WTC11 (cell line): ENCODE data around the gene PCGF3. TPM values are rescaled to one million over a fixed set of nuclear protein-coding genes. Genes with fewer than 3 reads are reported as not detected.

ENCODE experiments used
- ATAC-seq: fragments of 200-7000 bp; cut with Tn5 transposase; 2 replicates; pipeline ENCODE4 v1.10.0; 2021; ENCODE audit warnings: mild to moderate bottlenecking, moderate library complexity
- CTCF ChIA-PET: fragments of 300-600 bp; sonication (Branson Sonifier 250); formaldehyde crosslinking; loops from one replicate; lab custom pipeline; 2021; ENCODE audit warnings: antibody characterized with exemption; lab: Charles Lee
- POLR2A ChIA-PET: fragments of 350-600 bp; sonication (Branson Sonifier 250); formaldehyde crosslinking; loops from one replicate; lab custom pipeline; 2021; ENCODE audit warnings: antibody characterized with exemption; lab: Charles Lee
- DNase-seq: peaks from one replicate; pipeline ENCODE4 v3.0.0; 2021; ENCODE audit warnings: low spot score
- H3K27ac Mint-ChIP-seq: 2 replicates; pipeline ENCODE4 v1.8.0; 2021; ENCODE audit warnings: mixed read lengths
- H3K27me3 Mint-ChIP-seq: 2 replicates; pipeline ENCODE4 v1.8.0; 2021; ENCODE audit warnings: low read depth, mild to moderate bottlenecking, moderate library complexity, mixed read lengths
- H3K36me3 Mint-ChIP-seq: 2 replicates; pipeline ENCODE4 v1.8.0; 2021; ENCODE audit warnings: mixed read lengths
- H3K4me1 Mint-ChIP-seq: 2 replicates; pipeline ENCODE4 v1.8.0; 2022; ENCODE audit warnings: mixed read lengths
- H3K4me3 Mint-ChIP-seq: 2 replicates; pipeline ENCODE4 v1.8.0; 2021; ENCODE audit warnings: mild to moderate bottlenecking, moderate library complexity, mixed read lengths
- H3K9me3 Mint-ChIP-seq: 2 replicates; pipeline ENCODE4 v1.8.0; 2021; ENCODE audit warnings: mixed read lengths
- FOXK1 ChIP-seq: sonication (generic); formaldehyde crosslinking; IDR thresholded peaks from 2 replicates; pipeline ENCODE4 v1.8.0; 2022; ENCODE audit warnings: mild to moderate bottlenecking, moderate library complexity, missing genetic modification reagents
- GRHL2 ChIP-seq: fragments of 250-450 bp; sonication (Bioruptor Pico); IDR thresholded peaks from 2 replicates; pipeline ENCODE4 v1.8.0; 2022; ENCODE audit warnings: mild to moderate bottlenecking, moderate library complexity; ENCODE audit not compliant: insufficient replicate concordance, severe bottlenecking
- GTF2I ChIP-seq: fragments of 250-450 bp; sonication (Bioruptor Pico); conservative IDR thresholded peaks from 2 replicates; pipeline ENCODE4 v1.4.0; 2021; ENCODE audit warnings: mild to moderate bottlenecking
- RORB ChIP-seq: fragments of 250-450 bp; sonication (Bioruptor Pico); IDR thresholded peaks from 2 replicates; pipeline ENCODE4 v1.9.0; 2021; ENCODE audit warnings: mild to moderate bottlenecking
- SP1 ChIP-seq: sonication (generic); formaldehyde crosslinking; conservative IDR thresholded peaks from 2 replicates; pipeline ENCODE4 v1.8.1; 2022; ENCODE audit warnings: missing genetic modification reagents
- TEAD4 ChIP-seq: sonication (generic); formaldehyde crosslinking; IDR thresholded peaks from 2 replicates; pipeline ENCODE4 v1.8.0; 2022; ENCODE audit warnings: mild to moderate bottlenecking, missing genetic modification reagents
- ZNF121 ChIP-seq: sonication (generic); formaldehyde crosslinking; IDR thresholded peaks from 2 replicates; pipeline ENCODE4 v1.8.0; 2023; ENCODE audit warnings: missing genetic modification reagents
- ZNF263 ChIP-seq: sonication (generic); formaldehyde crosslinking; IDR thresholded peaks from 2 replicates; pipeline ENCODE4 v1.8.1; 2022; ENCODE audit warnings: low read depth, mild to moderate bottlenecking, moderate library complexity, missing genetic modification reagents
- ZNF671 ChIP-seq: fragments of 250-450 bp; sonication (Bioruptor Pico); IDR thresholded peaks from 2 replicates; pipeline ENCODE4 v1.8.0; 2021; ENCODE audit warnings: mild to moderate bottlenecking
- total RNA-seq: library from RNA; stranded (reverse); gene quantifications from 3 replicates; pipeline ENCODE4 v1.2.3, GENCODE V29; 2021
- TF ChIP-seq, protein P1 (sequence below): sonication (generic); formaldehyde crosslinking; conservative IDR thresholded peaks from 2 replicates; pipeline ENCODE4 v1.8.1; 2023; ENCODE audit warnings: mild to moderate bottlenecking, low read depth, missing genetic modification reagents, moderate library complexity
- TF ChIP-seq, protein P2 (sequence below): fragments of 250-450 bp; sonication (Bioruptor Pico); IDR thresholded peaks from 2 replicates; pipeline ENCODE4 v1.9.0; 2021; ENCODE audit warnings: mild to moderate bottlenecking
- TF ChIP-seq, protein P3 (sequence below): sonication (generic); formaldehyde crosslinking; IDR thresholded peaks from 2 replicates; pipeline ENCODE4 v1.8.1; 2023; ENCODE audit warnings: mild to moderate bottlenecking, missing genetic modification reagents
- TF ChIP-seq, protein P4 (sequence below): fragments of 250-450 bp; sonication (Bioruptor Pico); IDR thresholded peaks from 2 replicates; pipeline ENCODE4 v1.8.0; 2021; ENCODE audit warnings: mild to moderate bottlenecking
- TF ChIP-seq, protein P5 (sequence below): sonication (generic); formaldehyde crosslinking; IDR thresholded peaks from 2 replicates; pipeline ENCODE4 v1.8.0; 2022; ENCODE audit warnings: missing genetic modification reagents
- TF ChIP-seq, protein P6 (sequence below): sonication (generic); formaldehyde crosslinking; IDR thresholded peaks from 2 replicates; pipeline ENCODE4 v1.8.1; 2023; ENCODE audit warnings: mild to moderate bottlenecking, missing genetic modification reagents
- TF ChIP-seq, protein P7 (sequence below): sonication (generic); formaldehyde crosslinking; IDR thresholded peaks from 2 replicates; pipeline ENCODE4 v1.8.1; 2023; ENCODE audit warnings: mild to moderate bottlenecking, missing genetic modification reagents, borderline replicate concordance

The PCGF3 gene
- total RNA-seq, 1 experiment from 2014 or later = 65.7 TPM

DNA sequence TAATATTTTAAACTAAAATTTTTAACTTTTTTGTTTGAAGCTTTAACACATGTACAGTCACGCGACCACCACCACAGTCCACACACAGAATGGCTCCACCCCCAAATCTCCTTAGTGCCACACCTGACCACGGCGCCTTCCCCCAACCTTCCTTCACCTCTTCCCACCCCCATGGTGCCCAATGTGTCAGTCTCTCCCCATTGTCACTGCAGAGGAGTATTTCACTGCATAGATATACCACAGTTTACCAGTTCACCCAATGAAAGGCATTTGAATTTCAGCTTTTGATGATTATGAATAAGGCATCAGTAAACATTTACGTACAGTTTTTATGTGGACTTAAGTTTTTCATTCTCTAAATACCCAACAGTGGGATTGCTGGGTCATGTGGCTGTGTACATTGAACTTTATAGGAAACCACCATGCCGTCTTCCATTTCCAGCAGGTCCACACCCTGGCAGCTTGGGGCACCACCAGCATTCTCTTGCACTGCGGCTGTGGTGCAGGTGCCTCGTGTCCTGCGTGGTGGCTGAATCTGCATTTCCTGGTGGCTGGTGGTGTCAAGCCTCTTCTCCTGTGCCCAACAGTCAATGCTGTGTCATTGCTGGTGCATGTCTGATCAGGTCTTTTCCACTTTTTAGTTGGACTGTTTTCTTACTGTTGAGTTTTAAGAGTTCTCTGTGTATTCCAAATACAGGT lies 71.3 kb downstream of the PCGF3 start (continued):
- no peak for TF ChIP-seq GRHL2 (CRISPR knock-in tag)
- TF ChIP-seq, all 79 proteins: peak for 0

DNA sequence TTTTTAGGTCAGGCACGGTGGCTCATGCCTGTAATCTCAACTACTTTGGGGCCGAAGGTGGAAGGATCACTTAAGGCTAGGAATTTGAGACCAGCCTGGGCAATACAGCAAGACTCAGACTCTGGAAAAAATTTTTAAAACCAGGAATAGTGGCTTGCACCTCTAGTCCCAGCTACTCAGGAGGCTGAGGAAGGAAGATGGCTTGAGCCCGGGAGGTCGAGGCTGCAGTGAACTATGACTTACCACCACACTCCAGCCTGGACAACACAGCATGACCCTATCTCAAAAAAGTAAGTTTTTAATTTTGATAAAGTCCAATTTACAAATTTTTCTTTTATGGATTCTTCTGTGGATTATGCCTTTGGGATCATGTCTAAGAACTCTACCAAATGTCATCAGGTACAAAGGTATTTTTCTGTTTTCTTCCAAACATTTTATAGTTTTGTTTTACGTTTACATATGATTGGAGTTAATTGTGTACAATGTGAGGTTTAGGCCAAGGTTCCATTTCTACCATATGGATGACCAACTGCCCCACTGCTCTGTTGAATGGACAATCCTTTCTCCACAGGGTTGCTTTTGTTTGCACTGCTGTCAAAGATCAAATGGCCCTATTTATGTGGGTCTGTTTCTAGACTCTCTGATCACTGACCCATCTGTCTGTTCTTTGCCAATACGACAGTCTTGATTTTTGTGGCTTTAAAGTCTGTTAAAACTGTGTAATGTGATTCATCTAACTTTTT lies 72.1 kb downstream of the PCGF3 start:
- Mint-ChIP-seq H3K9me3 (peaks cover 12% of the 10 kb centered on the region), H3K4me3 (no peak overlapping the region), H3K27ac (no peak overlapping the region; the same call in 1 of the 2 replicates), H3K4me1 (peaks cover 27% of the 10 kb centered on the region), H3K36me3 (peaks cover 64% of the 10 kb centered on the region), H3K27me3 (peaks cover 3% of the 10 kb centered on the region)
- DNase-seq (no peak), ATAC-seq (no peak)
- POLR2A ChIA-PET = no interaction called here
- TF ChIP-seq, protein P1, sequence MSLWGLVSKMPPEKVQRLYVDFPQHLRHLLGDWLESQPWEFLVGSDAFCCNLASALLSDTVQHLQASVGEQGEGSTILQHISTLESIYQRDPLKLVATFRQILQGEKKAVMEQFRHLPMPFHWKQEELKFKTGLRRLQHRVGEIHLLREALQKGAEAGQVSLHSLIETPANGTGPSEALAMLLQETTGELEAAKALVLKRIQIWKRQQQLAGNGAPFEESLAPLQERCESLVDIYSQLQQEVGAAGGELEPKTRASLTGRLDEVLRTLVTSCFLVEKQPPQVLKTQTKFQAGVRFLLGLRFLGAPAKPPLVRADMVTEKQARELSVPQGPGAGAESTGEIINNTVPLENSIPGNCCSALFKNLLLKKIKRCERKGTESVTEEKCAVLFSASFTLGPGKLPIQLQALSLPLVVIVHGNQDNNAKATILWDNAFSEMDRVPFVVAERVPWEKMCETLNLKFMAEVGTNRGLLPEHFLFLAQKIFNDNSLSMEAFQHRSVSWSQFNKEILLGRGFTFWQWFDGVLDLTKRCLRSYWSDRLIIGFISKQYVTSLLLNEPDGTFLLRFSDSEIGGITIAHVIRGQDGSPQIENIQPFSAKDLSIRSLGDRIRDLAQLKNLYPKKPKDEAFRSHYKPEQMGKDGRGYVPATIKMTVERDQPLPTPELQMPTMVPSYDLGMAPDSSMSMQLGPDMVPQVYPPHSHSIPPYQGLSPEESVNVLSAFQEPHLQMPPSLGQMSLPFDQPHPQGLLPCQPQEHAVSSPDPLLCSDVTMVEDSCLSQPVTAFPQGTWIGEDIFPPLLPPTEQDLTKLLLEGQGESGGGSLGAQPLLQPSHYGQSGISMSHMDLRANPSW (CRISPR knock-in tag) = no peak
- TF ChIP-seq ZNF263 (CRISPR knock-in tag) (no peak), GTF2I (CRISPR knock-in tag) (peak; percentile 40; the same call in 1 of the 2 replicates), ZNF671 (CRISPR knock-in tag) (no peak), ZNF121 (CRISPR knock-in tag) (peak; percentile 83), TEAD4 (CRISPR knock-in tag) (no peak)
- TF ChIP-seq, protein P2, sequence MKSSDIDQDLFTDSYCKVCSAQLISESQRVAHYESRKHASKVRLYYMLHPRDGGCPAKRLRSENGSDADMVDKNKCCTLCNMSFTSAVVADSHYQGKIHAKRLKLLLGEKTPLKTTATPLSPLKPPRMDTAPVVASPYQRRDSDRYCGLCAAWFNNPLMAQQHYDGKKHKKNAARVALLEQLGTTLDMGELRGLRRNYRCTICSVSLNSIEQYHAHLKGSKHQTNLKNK (CRISPR knock-in tag) = no peak
- TF ChIP-seq, protein P3, sequence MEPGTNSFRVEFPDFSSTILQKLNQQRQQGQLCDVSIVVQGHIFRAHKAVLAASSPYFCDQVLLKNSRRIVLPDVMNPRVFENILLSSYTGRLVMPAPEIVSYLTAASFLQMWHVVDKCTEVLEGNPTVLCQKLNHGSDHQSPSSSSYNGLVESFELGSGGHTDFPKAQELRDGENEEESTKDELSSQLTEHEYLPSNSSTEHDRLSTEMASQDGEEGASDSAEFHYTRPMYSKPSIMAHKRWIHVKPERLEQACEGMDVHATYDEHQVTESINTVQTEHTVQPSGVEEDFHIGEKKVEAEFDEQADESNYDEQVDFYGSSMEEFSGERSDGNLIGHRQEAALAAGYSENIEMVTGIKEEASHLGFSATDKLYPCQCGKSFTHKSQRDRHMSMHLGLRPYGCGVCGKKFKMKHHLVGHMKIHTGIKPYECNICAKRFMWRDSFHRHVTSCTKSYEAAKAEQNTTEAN (CRISPR knock-in tag) = no peak
- TF ChIP-seq, protein P4, sequence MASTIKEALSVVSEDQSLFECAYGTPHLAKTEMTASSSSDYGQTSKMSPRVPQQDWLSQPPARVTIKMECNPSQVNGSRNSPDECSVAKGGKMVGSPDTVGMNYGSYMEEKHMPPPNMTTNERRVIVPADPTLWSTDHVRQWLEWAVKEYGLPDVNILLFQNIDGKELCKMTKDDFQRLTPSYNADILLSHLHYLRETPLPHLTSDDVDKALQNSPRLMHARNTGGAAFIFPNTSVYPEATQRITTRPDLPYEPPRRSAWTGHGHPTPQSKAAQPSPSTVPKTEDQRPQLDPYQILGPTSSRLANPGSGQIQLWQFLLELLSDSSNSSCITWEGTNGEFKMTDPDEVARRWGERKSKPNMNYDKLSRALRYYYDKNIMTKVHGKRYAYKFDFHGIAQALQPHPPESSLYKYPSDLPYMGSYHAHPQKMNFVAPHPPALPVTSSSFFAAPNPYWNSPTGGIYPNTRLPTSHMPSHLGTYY (CRISPR knock-in tag) = no peak
- CTCF ChIA-PET = no interaction called here

DNA sequence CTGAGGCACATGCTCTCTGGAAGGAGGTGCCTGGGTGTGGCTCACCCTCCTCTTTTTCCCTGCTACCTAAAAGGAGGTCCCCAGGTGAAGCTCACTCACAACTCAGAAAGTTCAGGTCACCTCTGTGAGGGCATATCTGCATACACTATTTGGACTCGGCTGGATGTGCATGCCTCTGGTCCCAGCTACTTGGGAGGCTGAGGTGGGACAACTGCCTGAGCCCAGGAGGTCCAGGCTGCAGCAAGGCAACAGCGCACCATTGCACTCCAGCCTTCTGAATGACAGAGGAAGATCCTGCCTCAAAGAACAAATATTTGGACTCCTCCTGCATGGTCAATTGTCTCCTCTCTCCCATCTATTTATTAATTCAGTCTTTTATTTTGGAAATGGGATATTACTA lies 73.9 kb downstream of the PCGF3 start:
- Mint-ChIP-seq H3K27ac (no peak overlapping the region), H3K36me3 (peaks cover 55% of the 10 kb centered on the region), H3K27me3 (peaks cover 22% of the 10 kb centered on the region), H3K4me3 (peak overlapping the region; percentile 77), H3K9me3 (peaks cover 8% of the 10 kb centered on the region), H3K4me1 (peaks cover 33% of the 10 kb centered on the region)
- no peak for DNase-seq
- ChIA-PET POLR2A (no interaction called here), CTCF (interaction anchor here (1.2 kb wide), 1 partner anchor 37 kb away, joined by 4 read pairs; no protein-coding TSS in a partner anchor)
- ATAC-seq = no peak
- TF ChIP-seq, protein P5, sequence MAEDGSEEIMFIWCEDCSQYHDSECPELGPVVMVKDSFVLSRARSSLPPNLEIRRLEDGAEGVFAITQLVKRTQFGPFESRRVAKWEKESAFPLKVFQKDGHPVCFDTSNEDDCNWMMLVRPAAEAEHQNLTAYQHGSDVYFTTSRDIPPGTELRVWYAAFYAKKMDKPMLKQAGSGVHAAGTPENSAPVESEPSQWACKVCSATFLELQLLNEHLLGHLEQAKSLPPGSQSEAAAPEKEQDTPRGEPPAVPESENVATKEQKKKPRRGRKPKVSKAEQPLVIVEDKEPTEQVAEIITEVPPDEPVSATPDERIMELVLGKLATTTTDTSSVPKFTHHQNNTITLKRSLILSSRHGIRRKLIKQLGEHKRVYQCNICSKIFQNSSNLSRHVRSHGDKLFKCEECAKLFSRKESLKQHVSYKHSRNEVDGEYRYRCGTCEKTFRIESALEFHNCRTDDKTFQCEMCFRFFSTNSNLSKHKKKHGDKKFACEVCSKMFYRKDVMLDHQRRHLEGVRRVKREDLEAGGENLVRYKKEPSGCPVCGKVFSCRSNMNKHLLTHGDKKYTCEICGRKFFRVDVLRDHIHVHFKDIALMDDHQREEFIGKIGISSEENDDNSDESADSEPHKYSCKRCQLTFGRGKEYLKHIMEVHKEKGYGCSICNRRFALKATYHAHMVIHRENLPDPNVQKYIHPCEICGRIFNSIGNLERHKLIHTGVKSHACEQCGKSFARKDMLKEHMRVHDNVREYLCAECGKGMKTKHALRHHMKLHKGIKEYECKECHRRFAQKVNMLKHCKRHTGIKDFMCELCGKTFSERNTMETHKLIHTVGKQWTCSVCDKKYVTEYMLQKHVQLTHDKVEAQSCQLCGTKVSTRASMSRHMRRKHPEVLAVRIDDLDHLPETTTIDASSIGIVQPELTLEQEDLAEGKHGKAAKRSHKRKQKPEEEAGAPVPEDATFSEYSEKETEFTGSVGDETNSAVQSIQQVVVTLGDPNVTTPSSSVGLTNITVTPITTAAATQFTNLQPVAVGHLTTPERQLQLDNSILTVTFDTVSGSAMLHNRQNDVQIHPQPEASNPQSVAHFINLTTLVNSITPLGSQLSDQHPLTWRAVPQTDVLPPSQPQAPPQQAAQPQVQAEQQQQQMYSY (CRISPR knock-in tag) = no peak
- TF ChIP-seq FOXK1 (CRISPR knock-in tag) (no peak), RORB (CRISPR knock-in tag) (no peak), SP1 (no peak)
- TF ChIP-seq, protein P6, sequence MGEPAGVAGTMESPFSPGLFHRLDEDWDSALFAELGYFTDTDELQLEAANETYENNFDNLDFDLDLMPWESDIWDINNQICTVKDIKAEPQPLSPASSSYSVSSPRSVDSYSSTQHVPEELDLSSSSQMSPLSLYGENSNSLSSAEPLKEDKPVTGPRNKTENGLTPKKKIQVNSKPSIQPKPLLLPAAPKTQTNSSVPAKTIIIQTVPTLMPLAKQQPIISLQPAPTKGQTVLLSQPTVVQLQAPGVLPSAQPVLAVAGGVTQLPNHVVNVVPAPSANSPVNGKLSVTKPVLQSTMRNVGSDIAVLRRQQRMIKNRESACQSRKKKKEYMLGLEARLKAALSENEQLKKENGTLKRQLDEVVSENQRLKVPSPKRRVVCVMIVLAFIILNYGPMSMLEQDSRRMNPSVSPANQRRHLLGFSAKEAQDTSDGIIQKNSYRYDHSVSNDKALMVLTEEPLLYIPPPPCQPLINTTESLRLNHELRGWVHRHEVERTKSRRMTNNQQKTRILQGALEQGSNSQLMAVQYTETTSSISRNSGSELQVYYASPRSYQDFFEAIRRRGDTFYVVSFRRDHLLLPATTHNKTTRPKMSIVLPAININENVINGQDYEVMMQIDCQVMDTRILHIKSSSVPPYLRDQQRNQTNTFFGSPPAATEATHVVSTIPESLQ = no peak
- TF ChIP-seq, protein P7, sequence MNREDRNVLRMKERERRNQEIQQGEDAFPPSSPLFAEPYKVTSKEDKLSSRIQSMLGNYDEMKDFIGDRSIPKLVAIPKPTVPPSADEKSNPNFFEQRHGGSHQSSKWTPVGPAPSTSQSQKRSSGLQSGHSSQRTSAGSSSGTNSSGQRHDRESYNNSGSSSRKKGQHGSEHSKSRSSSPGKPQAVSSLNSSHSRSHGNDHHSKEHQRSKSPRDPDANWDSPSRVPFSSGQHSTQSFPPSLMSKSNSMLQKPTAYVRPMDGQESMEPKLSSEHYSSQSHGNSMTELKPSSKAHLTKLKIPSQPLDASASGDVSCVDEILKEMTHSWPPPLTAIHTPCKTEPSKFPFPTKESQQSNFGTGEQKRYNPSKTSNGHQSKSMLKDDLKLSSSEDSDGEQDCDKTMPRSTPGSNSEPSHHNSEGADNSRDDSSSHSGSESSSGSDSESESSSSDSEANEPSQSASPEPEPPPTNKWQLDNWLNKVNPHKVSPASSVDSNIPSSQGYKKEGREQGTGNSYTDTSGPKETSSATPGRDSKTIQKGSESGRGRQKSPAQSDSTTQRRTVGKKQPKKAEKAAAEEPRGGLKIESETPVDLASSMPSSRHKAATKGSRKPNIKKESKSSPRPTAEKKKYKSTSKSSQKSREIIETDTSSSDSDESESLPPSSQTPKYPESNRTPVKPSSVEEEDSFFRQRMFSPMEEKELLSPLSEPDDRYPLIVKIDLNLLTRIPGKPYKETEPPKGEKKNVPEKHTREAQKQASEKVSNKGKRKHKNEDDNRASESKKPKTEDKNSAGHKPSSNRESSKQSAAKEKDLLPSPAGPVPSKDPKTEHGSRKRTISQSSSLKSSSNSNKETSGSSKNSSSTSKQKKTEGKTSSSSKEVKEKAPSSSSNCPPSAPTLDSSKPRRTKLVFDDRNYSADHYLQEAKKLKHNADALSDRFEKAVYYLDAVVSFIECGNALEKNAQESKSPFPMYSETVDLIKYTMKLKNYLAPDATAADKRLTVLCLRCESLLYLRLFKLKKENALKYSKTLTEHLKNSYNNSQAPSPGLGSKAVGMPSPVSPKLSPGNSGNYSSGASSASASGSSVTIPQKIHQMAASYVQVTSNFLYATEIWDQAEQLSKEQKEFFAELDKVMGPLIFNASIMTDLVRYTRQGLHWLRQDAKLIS = no peak
